ENCODE results near the gene ENAH.

GRCh38 chr1:225652729-225653462 lies at the start of gene ENAH:
- TF ChIP-seq POLR2AphosphoS5 (IDR thresholded peaks at IDR 0.05; ENCODE audit: low read depth) (no peak), GABPA (IDR thresholded peaks at IDR 0.05; ENCODE audit: low read depth) (no peak)
- TF ChIP-seq, protein P1, sequence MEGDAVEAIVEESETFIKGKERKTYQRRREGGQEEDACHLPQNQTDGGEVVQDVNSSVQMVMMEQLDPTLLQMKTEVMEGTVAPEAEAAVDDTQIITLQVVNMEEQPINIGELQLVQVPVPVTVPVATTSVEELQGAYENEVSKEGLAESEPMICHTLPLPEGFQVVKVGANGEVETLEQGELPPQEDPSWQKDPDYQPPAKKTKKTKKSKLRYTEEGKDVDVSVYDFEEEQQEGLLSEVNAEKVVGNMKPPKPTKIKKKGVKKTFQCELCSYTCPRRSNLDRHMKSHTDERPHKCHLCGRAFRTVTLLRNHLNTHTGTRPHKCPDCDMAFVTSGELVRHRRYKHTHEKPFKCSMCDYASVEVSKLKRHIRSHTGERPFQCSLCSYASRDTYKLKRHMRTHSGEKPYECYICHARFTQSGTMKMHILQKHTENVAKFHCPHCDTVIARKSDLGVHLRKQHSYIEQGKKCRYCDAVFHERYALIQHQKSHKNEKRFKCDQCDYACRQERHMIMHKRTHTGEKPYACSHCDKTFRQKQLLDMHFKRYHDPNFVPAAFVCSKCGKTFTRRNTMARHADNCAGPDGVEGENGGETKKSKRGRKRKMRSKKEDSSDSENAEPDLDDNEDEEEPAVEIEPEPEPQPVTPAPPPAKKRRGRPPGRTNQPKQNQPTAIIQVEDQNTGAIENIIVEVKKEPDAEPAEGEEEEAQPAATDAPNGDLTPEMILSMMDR (IDR thresholded peaks at IDR 0.05; ENCODE audit: insufficient read depth, low read length), result no peak

Measured in HL-60 (cell line).